Left lung (tissue), 14 donors: ENCODE measurements around the gene ZNF224. TPM values are rescaled to one million over a fixed set of nuclear protein-coding genes. Genes with fewer than 3 reads are reported as not detected.

ENCODE experiments used
- ATAC-seq: fragments of 200-7000 bp; cut with Tn5 transposase; one replicate; pipeline ENCODE4 v1.9.1; 2020; ENCODE audit warnings: moderate library complexity
- DNase-seq, 4 donors: peaks; one replicate each; pipeline ENCODE4 v3.0.0-alpha.2; 2013 to 2020
- H3K27ac ChIP-seq, 2 donors: fragments of 200-600 bp; sonication (generic) in 1 of 2; one replicate each; pipeline versions ENCODE4 v1.5.0 to v1.8.0; 2020 to 2021
- H3K27me3 ChIP-seq, 2 donors: fragments of 200-600 bp; sonication (generic) in 1 of 2; one replicate each; pipeline versions ENCODE4 v1.5.0 to v1.8.0; 2020 to 2021
- H3K36me3 ChIP-seq, 2 donors: fragments of 200-600 bp; sonication (generic) in 1 of 2; one replicate each; pipeline versions ENCODE4 v1.5.0 to v1.8.0; 2020 to 2021
- H3K4me1 ChIP-seq, 2 donors: fragments of 200-600 bp; one replicate each; pipeline ENCODE4 v1.8.0; 2021
- H3K4me3 ChIP-seq, 2 donors: fragments of 200-600 bp; sonication (generic) in 1 of 2; one replicate each; pipeline versions ENCODE4 v1.5.0 to v1.8.0; 2020 to 2021; ENCODE audit warnings: mild to moderate bottlenecking in 1 of 2
- H3K9me3 ChIP-seq, 2 donors: fragments of 200-600 bp; sonication (generic) in 1 of 2; one replicate each; pipeline versions ENCODE4 v1.5.0 to v1.8.0; 2020 to 2021
- CTCF ChIP-seq, 2 donors: fragments of 200-600 bp; sonication (generic) in 1 of 2; IDR thresholded peaks; one replicate each; pipeline versions ENCODE4 v1.5.0 to v1.8.0; 2021; ENCODE audit warnings: antibody characterized with exemption in 2 of 2
- intact Hi-C, 2 donors: fragments of 100-400 bp; cut with DNase I; formaldehyde crosslinking; loops; one replicate each; pipeline versions ENCODE4 v1.11.2 to v1.14.2; 2022
- long read RNA-seq, 12 donors: library from polyadenylated mRNA in 2 of 12; unstranded in 2 of 12; transcript quantifications; one replicate each; pipeline ENCODE4 v2.0.0 and lab custom pipeline, GENCODE V29; 2019 to 2026
- polyA plus RNA-seq, 6 donors: library from polyadenylated mRNA; unstranded; fragments of 120-200 nt; gene quantifications; one replicate each; pipeline ENCODE4 v1.2.1, GENCODE V29; 2013; ENCODE audit not compliant: insufficient read length in 6 of 6
- total RNA-seq, 2 donors: library from RNA; stranded (reverse); fragmentation: NEBNext Ultra II Directional; extraction: Animal tissue kit (Norgen Biotek cat#: 25700); gene quantifications; one replicate each; pipeline ENCODE4 v1.2.1, GENCODE V29; 2021
- donor health status: DM: no; HTN: yes; CAD: no.
- donor health status: DM: no; HTN: no; CAD: no.

ZNF224 gene
- total RNA-seq (10 to 100 TPM; 21.6 to 21.7 TPM), polyA plus RNA-seq (10 to 100 TPM; 43.2 to 52.7 (median 50.9) TPM)
- long read RNA-seq, donor 1, transcript ZNF224-203 (1 exons, 1,552 nt), result major isoform, 11 of 23 reads
- long read RNA-seq, donor 1, transcript ZNF224-208 (1 exons, 2,994 nt), result minor isoform, 8 of 23 reads
- long read RNA-seq, donor 1, partial matches to known transcripts, result 0 of 23 reads
- long read RNA-seq, donor 1, other reads (novel, unspliced or antisense), result 0 of 23 reads
- long read RNA-seq, donor 2, transcript ZNF224-203 (1 exons, 1,552 nt), result major isoform, 8 of 16 reads
- long read RNA-seq, donor 2, transcript ZNF224-208 (1 exons, 2,994 nt), result minor isoform, 7 of 16 reads
- long read RNA-seq, donor 2, partial matches to known transcripts, result 0 of 16 reads
- long read RNA-seq, donor 2, other reads (novel, unspliced or antisense), result 0 of 16 reads
- long read RNA-seq, donor 3, transcript ZNF224-208 (1 exons, 2,994 nt), result major isoform, 6 of 11 reads
- long read RNA-seq, donor 3, transcript ZNF224-203 (1 exons, 1,552 nt), result minor isoform, 5 of 11 reads
- long read RNA-seq, donor 3, partial matches to known transcripts, result 0 of 11 reads
- long read RNA-seq, donor 3, other reads (novel, unspliced or antisense), result 0 of 11 reads
- long read RNA-seq, donor 4, partial matches to known transcripts, result 0 of 4 reads
- long read RNA-seq, donor 4, other reads (novel, unspliced or antisense), result 0 of 4 reads
- long read RNA-seq, donor 5, transcript ZNF224-208 (1 exons, 2,994 nt), result minor isoform, 10 of 25 reads
- long read RNA-seq, donor 5, transcript ZNF224-203 (1 exons, 1,552 nt), result major isoform, 12 of 25 reads
- long read RNA-seq, donor 5, partial matches to known transcripts, result 0 of 25 reads
- long read RNA-seq, donor 5, other reads (novel, unspliced or antisense), result 0 of 25 reads
- long read RNA-seq, donor 6, transcript ZNF224-203 (1 exons, 1,552 nt), result minor isoform, 7 of 17 reads
- long read RNA-seq, donor 6, transcript ZNF224-208 (1 exons, 2,994 nt), result major isoform, 8 of 17 reads
- long read RNA-seq, donor 6, partial matches to known transcripts, result 0 of 17 reads
- long read RNA-seq, donor 6, other reads (novel, unspliced or antisense), result 0 of 17 reads
- long read RNA-seq, donor 7, partial matches to known transcripts, result 0 of 8 reads
- long read RNA-seq, donor 7, other reads (novel, unspliced or antisense), result 0 of 8 reads
- long read RNA-seq, donor 8, partial matches to known transcripts, result 0 of 8 reads
- long read RNA-seq, donor 8, other reads (novel, unspliced or antisense), result 0 of 8 reads
- long read RNA-seq, donor 9, result 0 reads
- long read RNA-seq, donor 10, partial matches to known transcripts, result 0 of 3 reads
- long read RNA-seq, donor 10, other reads (novel, unspliced or antisense), result 1 of 3 reads
- long read RNA-seq, donor 11, result 0 reads
- long read RNA-seq, donor 12, transcript ZNF224-203 (1 exons, 1,552 nt), result major isoform, 7 of 11 reads
- long read RNA-seq, donor 12, partial matches to known transcripts, result 0 of 11 reads
- long read RNA-seq, donor 12, other reads (novel, unspliced or antisense), result 0 of 11 reads

DNA sequence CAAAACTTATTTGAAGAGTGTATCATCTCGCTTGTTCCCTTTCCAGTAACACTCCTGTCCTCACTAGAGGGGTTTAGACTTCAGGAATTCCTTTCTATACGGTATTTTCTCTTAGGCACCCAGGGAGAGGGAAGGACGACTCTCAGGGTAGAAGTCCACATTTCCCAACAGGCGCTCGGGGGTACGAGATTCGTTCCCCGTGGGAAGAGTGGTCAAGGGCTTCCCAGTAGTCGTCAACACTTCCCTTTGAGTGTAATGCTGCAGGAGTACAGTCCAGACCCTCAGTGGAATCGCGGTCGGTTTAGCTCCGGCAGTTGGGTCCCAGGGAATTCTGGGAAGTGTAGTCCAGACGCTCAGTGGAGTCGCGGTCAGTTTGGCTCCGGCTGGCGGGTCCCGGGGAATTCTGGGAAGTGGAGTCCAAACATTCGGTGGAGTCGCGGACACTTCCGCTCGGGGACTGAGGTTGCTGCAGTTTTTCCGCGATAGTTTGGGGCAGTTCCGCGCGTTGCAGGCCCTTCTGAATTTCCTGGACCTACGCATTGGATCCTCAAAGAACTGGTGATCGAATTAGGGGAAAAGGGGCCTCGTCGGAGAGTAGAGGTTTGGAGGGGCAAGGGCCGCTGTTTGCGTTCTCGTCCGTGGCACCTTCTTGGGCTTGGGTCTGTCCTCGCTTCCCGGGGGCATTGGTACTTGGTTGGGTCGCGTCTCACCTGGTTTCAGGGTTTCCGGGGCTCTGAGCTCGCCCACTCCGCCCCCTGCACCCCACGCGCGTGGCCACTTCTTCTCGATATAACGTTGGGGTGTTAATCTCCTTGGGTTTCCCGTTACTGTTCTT is at the start of gene ZNF224:
TSS of gene ZNF224 (plus strand) at position 431 of the 835 bp plus-strand sequence. CDS start 3,513 bp downstream, outside the sequence.
- peak within 1 kb of the TSS; percentile 72 to 78 for H3K27ac ChIP-seq
- H3K36me3 ChIP-seq, result peaks cover 0 to 28% of the 10 kb centered on the region in 2 donors
- peaks cover 0 to 5% of the 10 kb centered on the region in 2 donors for H3K9me3 ChIP-seq
- ATAC-seq (peak; percentile 99), DNase-seq (peak; percentile 93 to 95 (median 94))
- no peaks in the 10 kb centered on the region for H3K27me3 ChIP-seq
- H3K4me1 ChIP-seq, result peaks cover 0 to 12% of the 10 kb centered on the region in 2 donors
- TF ChIP-seq CTCF (IDR thresholded peaks at IDR 0.05), result no peak
- intact Hi-C loops, result no loop called here
- H3K4me3 ChIP-seq, result peak within 1 kb of the TSS; percentile 82 to 84

GRCh38 chr19:44050740-44051649 is 43.2 kb upstream of the ZNF224 start:
- peaks cover 0 to 28% of the 10 kb centered on the region in 2 donors for H3K27me3 ChIP-seq
- no peak for TF ChIP-seq CTCF (IDR thresholded peaks at IDR 0.05)
- peak overlapping the region; percentile 33 to 70 for H3K27ac ChIP-seq
- peaks cover 0 to 34% of the 10 kb centered on the region in 2 donors for H3K9me3 ChIP-seq
- peak overlapping the region; percentile 65 to 89 for H3K4me3 ChIP-seq
- ATAC-seq (peak; percentile 73), DNase-seq (peak in 1 of 4 donors; percentile 43)
- H3K4me1 ChIP-seq, result peaks cover 7 to 17% of the 10 kb centered on the region in 2 donors
- intact Hi-C loops, result no loop called here
- H3K36me3 ChIP-seq, result peaks cover 0 to 12% of the 10 kb centered on the region in 2 donors

GRCh38 chr19:44051650-44052402 is 42.3 kb upstream of the ZNF224 start, which contains the start of gene ZNF223:
Gene ZNF223, plus strand, starts transcription at chr19:44052036. Its CDS starts 3,141 bp downstream, at chr19:44055177.
- peaks cover 0 to 28% of the 10 kb centered on the region in 2 donors for H3K27me3 ChIP-seq
- peaks cover 7 to 17% of the 10 kb centered on the region in 2 donors for H3K4me1 ChIP-seq
- no peak for TF ChIP-seq CTCF (IDR thresholded peaks at IDR 0.05)
- DNase-seq (peak; percentile 93 to 96 (median 96)), ATAC-seq (peak; percentile 100)
- peak within 1 kb of the TSS; percentile 65 to 89 for H3K4me3 ChIP-seq
- peaks cover 0 to 35% of the 10 kb centered on the region in 2 donors for H3K9me3 ChIP-seq
- H3K27ac ChIP-seq, result peak within 1 kb of the TSS; percentile 33 to 70
- H3K36me3 ChIP-seq, result peaks cover 0 to 17% of the 10 kb centered on the region in 2 donors
- intact Hi-C loops, result no loop called here
